ENCODE results near the gene CHCHD10. TPM values are rescaled to one million over a fixed set of nuclear protein-coding genes. Genes with fewer than 3 reads are reported as not detected.
A peak's percentile ranks its signal among the peaks of the same experiment; 100 is the strongest.

The CHCHD10 gene
- total and polyA plus RNA-seq, 2 of the 4 experiments (the other 2 are of a cell fraction) = 2.2 to 11.2 TPM

- TF ChIP-seq RAD21 (IDR thresholded peaks at IDR 0.05; ENCODE audit: low read length) (no peak), SMC3 (IDR thresholded peaks at IDR 0.05; ENCODE audit: low read depth, low read length) (no peak), CHD1 (IDR thresholded peaks at IDR 0.05; ENCODE audit: low read depth, low read length) (no peak)
- in situ Hi-C loops (cut with MboI; ENCODE audit: low sequenced_read_pairs) = no loop called here
- Histone ChIP-seq H2BK120ac (ENCODE audit: low read depth, low read length) (no peak overlapping the region), H2AK5ac (ENCODE audit: low read depth, low read length) (no peak overlapping the region), H2AK9ac (replicated peaks; ENCODE audit: low read depth, low read length, poor library complexity) (no peak overlapping the region), H4K20me1 (ENCODE audit: insufficient read depth, low read length) (peaks cover 8% of the 10 kb centered on the region; the same call in 1 of the 2 replicates), H3K9me1 (ENCODE audit: insufficient read depth, low read length) (peaks cover 3% of the 10 kb centered on the region; the same call in 1 of the 2 replicates), H3K4me3 (ENCODE audit: insufficient read depth, low read depth, low read length) (no peak overlapping the region), H3K4ac (ENCODE audit: low read depth, low read length) (no peak overlapping the region), H4K8ac (ENCODE audit: low read depth in 2 of 2, low read length in 2 of 2) (no peak overlapping the region), H3K14ac (replicated peaks; ENCODE audit: low read depth, low read length) (no peak overlapping the region), H3K36me3 (ENCODE audit: control insufficient read depth, insufficient read depth, low read length) (peaks cover 41% of the 10 kb centered on the region), H3K27ac (ENCODE audit: insufficient read depth, low read length) (no peak overlapping the region), H3K4me1 (ENCODE audit: control insufficient read depth, insufficient read depth, low read length) (no peaks in the 10 kb centered on the region), H3K4me2 (ENCODE audit: low read depth, low read length) (no peak overlapping the region), H3K27me3 (ENCODE audit: control insufficient read depth, insufficient read depth, low read length) (no peaks in the 10 kb centered on the region), H2BK5ac (ENCODE audit: low read depth, low read length, poor library complexity, severe bottlenecking) (no peak overlapping the region), H3K9me3 (ENCODE audit: control insufficient read depth, insufficient read depth, low read length) (no peaks in the 10 kb centered on the region), H4K91ac (ENCODE audit: insufficient read depth, low read depth, low read length) (no peak overlapping the region), H3K9ac (ENCODE audit: low read depth, low read length) (no peak overlapping the region), H3K18ac (ENCODE audit: low read depth, low read length) (no peak overlapping the region), H3K56ac (ENCODE audit: extremely low read depth, insufficient read depth, low read length) (no peak overlapping the region), H2BK20ac (ENCODE audit: low read depth, low read length) (no peak overlapping the region), H2BK15ac (ENCODE audit: low read depth, low read length) (no peak overlapping the region), H3K23ac (ENCODE audit: low read depth, low read length) (no peak overlapping the region), H4K5ac (ENCODE audit: low read depth, low read length) (no peak overlapping the region), H3K79me1 (ENCODE audit: low read depth in 1 of 2, low read length in 2 of 2) (no peaks in the 10 kb centered on the region; a peak in 1 of 4 replicates), H2AFZ (replicated peaks; ENCODE audit: low read length, poor library complexity) (no peak overlapping the region)
- ChIA-PET POLR2A (ENCODE audit: unreplicated experiment) (no interaction called here), CTCF (no interaction called here)
- BruUV-seq (replicated peaks) = no TSS peak
- WGBS, 2 experiments (ENCODE audit: extremely low coverage in 2 of 2, insufficient read length in 1 of 2) = 73% methylated on average over 3 of the region's 10 CpGs; no CpG with 5 or more reads in 1 of the 2 experiments
- ATAC-seq (ENCODE audit: low read depth) (peak; percentile 27), DNase-seq (no peak)
- dilution Hi-C loops (cut with HindIII; ENCODE audit: low sequenced_read_pairs, unreplicated experiment) = no loop called here
- intact Hi-C loops (cut with micrococcal nuclease) = no loop called here
Measured at GRCh38 chr22:23815541-23816155, 47.9 kb upstream of the CHCHD10 start.

Data from IMR-90 (cell line).